ENCODE measurements around the gene ZNF200.

- TF ChIP-seq CTCF (IDR thresholded peaks at IDR 0.05; ENCODE audit: borderline replicate concordance, extremely low read depth, low read length, poor library complexity, severe bottlenecking) = no peak
- TF ChIP-seq EZH2 (IDR thresholded peaks at IDR 0.05; ENCODE audit: borderline replicate concordance, low read depth, low read length, severe bottlenecking) = no peak
These were observed 27.6 kb upstream of the ZNF200 start for GRCh38 chr16:3262517-3262916.
